ENCODE measurements around the gene MET. TPM values are rescaled to one million over a fixed set of nuclear protein-coding genes. Genes with fewer than 3 reads are reported as not detected.
"Not testable (repeated sequence)": the region's sequence is repeated elsewhere in the genome, so short reads cannot be mapped to it uniquely, and the experiment has no call there.

Gene MET
- total RNA-seq, 2 donors from 2014 or later = 41.2 TPM

DNA sequence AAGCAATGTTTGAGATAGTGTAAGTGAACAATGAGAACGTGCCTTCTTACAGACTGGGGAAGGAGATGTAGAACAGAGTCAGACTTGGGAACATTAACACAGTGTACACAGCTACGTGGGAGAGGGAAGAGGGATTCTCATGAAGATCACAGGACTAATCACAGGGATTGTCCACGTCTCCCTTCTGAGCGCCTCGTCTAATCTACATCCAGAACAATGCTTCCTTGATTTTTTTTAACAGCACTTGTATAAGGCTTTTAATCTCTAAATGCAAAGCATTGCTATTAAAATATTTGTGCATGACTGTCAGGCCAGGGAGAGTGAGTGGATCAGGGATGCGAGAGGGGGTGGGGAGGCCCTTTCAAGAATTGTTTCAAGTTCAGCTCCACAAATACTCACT, 62.7 kb downstream of the MET start:
- no peak for DNase-seq
- intact Hi-C loops (cut with DNase I, micrococcal nuclease) = no loop called here
- ATAC-seq = no peak

DNA sequence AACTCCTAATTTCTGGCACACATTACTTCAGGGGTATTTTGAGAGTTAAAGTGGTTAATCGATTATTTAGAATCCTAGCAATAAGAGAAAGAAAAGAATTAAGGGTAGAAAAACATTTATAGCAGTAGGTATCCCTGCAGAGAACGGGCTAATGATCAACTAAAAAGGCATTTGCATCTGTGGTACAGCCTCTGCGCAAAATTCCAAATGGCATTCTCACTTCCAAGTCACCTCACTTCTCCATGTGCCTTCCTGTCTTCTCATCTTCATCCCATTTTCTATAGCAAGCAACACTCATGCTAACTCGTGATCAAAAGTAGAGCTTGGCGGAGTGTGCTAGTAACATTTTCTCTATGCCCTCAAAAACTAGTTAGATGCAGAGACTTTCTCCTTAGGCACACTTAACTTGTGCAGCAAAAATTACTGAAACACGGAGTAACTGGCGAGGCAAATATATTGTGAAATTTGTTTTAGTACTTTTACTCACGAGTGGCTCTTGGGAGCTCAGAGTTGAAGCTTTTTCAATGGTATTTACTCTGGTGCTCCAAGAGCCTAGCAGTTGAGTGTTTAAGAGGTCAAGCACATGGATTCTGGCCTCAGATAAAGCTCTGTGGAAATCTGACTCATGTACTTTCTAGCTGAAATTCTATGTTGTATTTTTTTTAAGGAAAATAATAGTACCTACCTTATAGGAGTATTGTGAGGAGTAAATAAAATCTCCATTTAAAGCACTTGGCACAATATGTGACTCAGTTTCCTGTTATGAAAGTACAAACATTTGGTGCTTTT, 65.1 kb downstream of the MET start:
- DNase-seq = no peak
- ATAC-seq = no peak

DNA sequence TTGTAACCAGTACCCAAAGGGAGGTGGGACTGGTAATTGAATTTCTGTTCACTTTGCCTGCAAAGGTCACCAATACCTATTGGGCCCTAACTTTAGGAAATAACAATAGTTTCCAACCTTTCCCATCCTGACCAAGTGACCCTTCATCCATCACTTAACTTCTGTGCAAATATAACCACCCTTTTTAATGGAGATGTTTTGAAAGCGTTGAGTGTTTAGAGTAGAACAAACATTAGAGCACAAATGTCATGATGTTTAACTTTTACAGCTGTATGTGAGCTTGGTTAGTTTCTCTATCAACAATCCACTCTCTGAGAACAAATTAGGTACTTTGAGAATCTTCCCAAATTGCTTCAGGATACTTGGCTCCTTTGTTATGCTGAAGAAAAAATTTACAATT, 66.4 kb downstream of the MET start:
- intact Hi-C loops (cut with DNase I, micrococcal nuclease) = no loop called here
- DNase-seq (no peak), ATAC-seq (peak; percentile 63)

More for the DNA sequence above, 65.1 kb downstream of the MET start:
- intact Hi-C loops (cut with DNase I, micrococcal nuclease) = no loop called here

DNA sequence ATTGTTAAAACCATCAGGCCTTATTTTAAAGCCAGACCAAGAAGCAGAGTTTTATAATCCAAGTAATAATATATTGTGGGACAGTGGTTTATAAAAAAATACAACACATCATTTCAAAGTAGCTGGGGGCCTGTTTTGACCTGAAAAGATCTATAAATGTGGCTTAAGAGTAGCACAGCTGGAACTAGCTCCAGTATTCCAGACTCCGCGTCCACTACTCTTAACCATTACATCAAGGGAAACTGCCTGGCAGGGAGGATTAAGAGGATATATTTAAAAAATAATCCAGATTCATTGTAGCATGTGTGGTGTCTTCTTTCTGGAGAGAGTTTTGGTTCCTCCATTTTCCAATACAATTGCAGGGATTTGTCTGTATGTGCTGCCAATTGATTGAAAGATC, 67.3 kb downstream of the MET start:
- ATAC-seq (no peak), DNase-seq (no peak)
- intact Hi-C loops (cut with DNase I, micrococcal nuclease) = no loop called here

DNA sequence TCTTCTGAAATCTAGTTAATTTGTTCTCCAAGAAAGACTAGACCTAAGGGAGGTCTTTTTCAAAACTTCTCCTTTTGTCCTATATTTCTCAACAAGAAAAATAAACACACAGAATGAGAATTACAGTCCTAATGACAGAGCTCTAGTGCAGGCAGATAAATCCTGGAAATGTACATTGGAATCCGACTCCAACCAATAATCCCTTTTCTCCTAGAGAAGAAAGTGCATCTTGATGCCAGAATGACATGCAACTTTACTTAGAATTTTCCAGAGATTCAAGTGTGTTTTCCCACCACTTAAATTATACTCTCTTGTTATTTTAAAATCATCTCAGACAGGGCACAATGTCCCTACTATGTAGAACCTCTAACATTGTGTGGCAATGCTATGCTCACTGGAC, 68.2 kb downstream of the MET start:
- no peak for ATAC-seq
- no peak for DNase-seq
- intact Hi-C loops (cut with DNase I, micrococcal nuclease) = no loop called here

DNA sequence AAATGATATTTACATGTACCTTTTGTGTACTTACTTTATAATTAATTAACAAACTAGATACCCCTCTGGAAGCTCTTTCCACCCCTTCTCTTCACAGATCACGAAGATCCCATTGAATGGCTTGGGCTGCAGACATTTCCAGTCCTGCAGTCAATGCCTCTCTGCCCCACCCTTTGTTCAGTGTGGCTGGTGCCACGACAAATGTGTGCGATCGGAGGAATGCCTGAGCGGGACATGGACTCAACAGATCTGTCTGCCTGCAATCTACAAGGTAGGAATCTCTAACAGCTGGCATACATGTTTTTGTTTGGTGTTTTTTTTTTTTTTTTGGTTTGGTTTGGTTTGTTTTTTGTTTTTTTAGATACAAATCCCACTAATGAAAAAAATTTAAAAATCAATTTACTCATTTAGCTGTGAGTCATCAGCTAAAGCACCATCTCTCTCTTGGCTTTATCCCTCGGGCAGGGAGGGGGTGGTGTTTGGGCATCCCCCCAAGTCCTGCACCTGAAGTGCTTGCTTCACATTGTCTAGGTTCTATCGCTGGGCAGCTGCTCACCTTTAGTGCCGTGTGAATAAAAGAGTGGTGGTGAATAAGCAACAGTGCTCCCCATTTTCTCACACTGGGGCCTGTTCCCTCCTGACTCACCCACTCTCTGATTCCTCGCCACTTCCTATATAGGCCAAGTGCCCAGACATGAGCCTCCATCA, 68.9 kb downstream of the MET start:
- intact Hi-C loops (cut with DNase I, micrococcal nuclease) = no loop called here
- no peak for DNase-seq
- no peak for ATAC-seq

DNA sequence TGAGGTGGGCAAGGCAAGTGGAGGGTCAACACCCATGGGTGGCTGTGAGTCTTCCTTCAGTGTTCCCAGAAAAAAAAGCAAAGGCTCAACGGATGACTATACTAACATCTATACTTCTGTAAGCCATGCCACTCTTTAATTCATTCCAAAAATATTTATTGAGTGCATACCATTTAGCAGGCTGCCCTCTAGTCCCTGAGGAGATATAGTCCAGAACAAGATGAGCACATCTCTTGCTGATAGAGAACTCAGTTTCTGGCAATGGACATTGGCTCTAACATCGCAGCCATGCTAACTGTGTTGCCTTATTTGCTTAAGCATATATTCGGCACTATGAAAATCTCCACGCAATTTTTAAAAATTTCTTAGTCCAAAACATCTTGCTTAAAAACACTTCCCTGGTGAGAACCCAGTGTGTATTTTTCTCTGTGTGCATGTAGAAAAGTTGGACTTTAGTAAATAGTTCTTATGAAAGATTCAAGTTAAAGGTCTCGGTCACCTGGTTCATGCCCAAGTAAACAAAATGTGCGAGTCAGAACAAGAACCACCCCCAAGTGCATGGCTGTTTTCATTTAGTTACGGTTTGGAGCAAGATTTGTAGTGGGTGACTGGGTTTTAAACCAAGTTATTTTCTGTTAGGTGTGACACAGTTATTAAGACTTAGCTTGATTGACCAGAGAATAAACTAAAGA, 69.8 kb downstream of the MET start:
- intact Hi-C loops (cut with DNase I, micrococcal nuclease) = no loop called here
- ATAC-seq = no peak
- no peak for DNase-seq

DNA sequence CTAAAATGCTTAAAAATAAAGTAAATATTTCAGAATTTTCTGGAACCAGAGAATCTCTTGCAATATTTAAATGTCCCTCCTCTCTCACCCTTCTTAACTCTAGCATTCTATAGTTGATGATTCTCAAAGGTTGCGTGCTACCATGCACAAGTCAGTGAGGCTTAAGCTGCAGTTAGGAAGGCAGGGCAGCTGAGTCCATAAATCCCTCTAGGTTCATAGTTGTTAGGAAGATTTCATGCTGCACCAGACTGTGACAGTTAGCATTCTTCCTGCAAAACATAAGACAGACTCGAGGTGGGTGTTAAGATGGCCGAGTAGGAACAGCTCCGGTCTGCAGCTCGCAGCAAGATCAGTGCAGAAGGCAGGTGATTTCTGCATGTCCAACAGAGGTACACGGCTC, 70.6 kb downstream of the MET start:
- intact Hi-C loops (cut with DNase I, micrococcal nuclease) = no loop called here
- DNase-seq (no peak), ATAC-seq (no peak)

DNA sequence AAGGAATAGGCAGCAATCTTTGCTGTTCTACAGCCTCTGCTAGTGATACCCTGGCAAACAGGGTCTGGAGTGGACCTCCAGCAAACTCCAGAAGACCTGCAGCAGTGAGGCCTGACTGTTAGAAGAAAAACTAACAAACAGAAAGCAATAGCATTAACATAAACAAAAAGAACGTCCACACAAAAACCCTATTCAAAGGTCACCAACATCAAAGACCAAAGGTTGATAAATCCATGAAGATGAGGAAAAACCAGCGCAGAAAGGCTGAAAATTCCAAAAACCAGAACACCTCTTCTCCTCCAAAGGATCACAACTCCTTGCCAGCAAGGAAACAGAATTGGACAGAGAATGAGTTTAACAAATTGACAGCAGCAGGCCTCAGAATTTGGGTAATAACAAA, 71.8 kb downstream of the MET start:
- intact Hi-C loops (cut with DNase I, micrococcal nuclease); ATAC-seq; DNase-seq: not testable (repeated sequence)

DNA sequence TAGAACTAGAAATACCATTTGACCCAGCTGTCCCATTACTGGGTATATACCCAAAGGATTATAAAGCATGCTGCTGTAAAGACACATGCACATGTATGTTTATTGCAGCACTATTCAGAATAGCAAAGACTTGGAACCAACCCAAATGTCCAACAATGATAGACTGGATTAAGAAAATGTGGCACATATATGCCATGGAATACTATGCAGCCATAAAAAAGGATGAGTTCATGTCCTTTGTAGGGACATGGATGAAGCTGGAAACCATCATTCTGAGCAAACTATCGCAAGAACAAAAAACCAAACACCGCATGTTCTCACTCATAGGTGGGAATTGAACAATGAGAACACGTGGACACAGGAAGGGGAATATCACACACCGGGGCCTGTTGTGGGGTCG, 74.4 kb downstream of the MET start:
- ATAC-seq; DNase-seq; intact Hi-C loops (cut with DNase I, micrococcal nuclease): not testable (repeated sequence)

DNA sequence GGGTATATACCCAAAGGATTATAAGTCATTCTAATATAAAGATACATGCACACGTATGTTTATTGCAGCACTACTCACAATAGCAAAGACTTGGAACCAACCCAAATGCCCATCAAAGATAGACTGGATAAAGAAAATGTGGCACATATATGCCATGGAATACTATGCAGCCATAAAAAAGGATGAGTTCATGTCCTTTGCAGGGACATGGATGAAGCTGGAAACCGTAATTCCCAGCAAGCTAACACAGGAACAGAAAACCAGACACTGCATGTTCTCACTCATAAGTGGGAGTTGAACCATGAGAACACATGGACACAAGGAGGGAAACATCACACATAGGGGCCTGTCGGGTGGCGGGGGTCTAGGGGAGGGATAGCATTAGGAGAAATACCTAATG, 79.1 kb downstream of the MET start:
- intact Hi-C loops (cut with DNase I, micrococcal nuclease); ATAC-seq; DNase-seq: not testable (repeated sequence)

DNA sequence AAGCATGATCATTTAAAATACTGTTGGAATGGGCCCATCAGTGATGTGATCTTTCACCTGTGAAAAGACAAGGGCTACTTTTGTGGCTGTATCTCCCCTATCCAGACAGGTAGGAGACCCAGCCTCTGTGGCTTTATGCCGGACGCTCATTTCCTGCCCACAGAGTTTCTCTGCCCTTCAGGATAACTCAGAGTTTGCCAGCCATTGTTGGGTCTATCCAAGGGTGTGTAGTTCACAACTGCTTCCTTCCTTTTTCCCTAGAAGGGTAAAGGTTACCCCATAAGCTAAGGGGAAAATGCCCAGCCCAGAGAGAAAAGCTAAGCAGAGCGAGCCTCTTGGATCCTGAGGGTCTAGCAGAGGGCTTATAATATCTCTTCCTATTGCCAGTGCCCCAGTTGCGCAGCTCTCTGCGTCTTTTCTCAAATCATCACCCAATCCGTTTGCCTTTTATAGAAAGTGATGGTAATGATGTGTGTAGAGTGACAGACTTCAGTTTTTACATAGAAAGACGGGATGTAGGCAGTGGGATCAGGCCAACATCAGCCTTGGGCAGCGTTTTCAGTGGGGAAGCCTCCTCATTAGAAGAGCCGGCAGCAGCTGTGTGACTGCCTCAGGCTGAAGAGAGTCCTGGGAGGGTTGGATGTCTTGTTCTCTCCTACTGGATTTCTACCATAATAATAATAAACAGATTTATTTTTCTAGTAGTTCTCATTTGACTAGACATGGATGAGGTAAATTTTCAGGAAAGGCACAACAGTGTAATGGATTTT, 80.5 kb downstream of the MET start:
- intact Hi-C loops (cut with DNase I, micrococcal nuclease) = no loop called here
- ATAC-seq (no peak), DNase-seq (no peak)

DNA sequence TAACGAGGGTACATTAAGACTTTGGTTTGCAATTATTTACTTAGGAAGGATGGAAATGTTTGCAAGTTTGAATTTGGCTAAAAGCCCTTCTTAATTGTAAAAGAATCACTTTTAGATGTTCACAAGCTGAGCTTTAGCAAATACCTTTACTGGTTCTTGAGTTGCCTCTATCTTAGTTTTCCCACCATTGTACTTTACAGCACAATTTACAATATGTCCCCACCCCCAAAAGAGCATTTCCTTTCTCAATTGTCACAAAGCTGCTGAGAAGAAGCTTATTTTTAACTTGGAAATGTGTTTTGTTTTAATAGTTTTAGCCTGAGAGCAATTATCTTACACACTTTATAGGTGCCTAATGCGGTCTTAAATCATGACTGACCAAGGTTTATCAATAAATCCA, 81.1 kb downstream of the MET start:
- no peak for DNase-seq
- intact Hi-C loops (cut with DNase I, micrococcal nuclease) = no loop called here
- ATAC-seq = no peak

DNA sequence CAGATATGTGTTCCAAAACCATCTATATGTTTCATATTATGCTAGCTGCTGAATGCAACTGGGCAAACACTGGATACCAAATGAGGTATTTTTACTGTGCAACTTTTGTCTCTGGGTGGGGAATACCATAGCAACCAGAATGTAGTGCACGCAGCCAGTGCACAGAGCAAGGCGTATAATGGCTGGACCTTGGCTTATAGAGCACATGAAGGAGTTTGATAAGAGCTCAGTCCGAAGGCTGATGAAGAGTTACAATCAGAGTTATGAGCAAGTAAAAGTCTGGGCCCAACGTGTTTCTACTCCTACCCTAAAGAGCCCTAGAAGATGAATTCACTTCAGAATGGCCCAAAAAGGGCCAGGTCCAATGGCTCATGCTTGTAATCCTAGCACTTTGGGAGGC, 82.2 kb downstream of the MET start:
- intact Hi-C loops (cut with DNase I, micrococcal nuclease) = no loop called here
- no peak for ATAC-seq
- DNase-seq = no peak

DNA sequence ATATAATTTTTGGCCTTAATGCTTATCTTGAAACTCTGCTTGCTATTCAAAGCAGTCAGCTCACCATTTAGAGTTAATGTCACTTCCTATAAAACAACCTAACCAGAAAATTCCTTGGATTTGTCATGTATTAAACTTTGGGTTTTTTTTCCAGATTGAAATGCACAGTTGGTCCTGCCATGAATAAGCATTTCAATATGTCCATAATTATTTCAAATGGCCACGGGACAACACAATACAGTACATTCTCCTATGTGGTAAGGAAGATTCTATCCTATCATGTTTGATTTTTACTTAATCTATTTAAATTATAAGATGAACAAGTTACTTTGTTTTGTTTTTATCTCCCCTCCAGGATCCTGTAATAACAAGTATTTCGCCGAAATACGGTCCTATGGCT, 85.3 kb downstream of the MET start:
- DNase-seq (no peak), ATAC-seq (no peak)
- intact Hi-C loops (cut with DNase I, micrococcal nuclease) = no loop called here

DNA sequence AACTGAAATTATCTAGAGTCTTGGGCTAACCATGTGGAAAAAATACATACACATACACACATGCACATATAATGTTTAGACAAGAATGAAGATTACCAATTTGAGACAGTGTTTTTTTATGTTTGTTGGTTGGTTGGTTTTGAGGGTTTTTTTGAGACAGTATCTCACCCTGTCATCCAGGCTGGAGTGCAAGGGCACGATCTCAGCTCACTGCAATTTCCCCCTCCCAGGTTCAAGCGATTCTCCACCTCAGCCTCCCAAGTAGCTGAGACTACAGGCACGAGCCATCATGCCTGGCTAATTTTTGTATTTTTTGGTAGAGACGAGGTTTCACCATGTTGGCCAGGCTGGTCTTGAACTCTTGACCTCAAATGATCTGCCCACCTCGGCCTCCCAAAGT, 87.6 kb downstream of the MET start:
- ATAC-seq; intact Hi-C loops (cut with DNase I, micrococcal nuclease); DNase-seq: not testable (repeated sequence)

DNA sequence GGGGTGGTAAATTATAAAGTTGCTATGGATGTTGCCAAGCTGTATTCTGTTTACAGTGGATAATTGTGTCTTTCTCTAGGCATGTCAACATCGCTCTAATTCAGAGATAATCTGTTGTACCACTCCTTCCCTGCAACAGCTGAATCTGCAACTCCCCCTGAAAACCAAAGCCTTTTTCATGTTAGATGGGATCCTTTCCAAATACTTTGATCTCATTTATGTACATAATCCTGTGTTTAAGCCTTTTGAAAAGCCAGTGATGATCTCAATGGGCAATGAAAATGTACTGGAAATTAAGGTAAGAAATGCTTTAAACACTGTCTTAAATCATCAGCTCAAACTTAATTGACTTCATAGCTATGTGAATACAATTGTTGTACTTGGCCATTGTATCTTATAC, 91.0 kb downstream of the MET start:
- ATAC-seq (no peak), DNase-seq (no peak)
- intact Hi-C loops (cut with DNase I, micrococcal nuclease) = no loop called here

DNA sequence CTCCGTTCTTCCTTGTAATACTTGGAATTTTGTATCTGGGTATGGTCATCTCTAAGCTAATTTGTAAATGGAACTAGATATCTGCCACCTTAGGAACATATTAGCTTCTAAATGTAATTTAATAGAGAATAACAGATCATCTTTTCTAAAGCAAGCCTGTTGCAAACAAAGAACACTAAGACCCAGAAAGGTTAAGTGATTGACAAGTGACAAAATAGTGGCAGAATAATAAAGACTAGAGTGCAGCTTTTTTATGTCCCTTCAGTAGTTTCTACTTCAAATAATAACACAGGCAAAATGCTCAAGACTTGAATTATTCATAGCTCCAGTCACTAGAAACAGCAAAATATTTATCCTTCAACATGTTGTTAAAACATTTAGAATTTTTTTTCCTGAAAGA, 91.7 kb downstream of the MET start:
- DNase-seq (no peak), ATAC-seq (no peak)
- intact Hi-C loops (cut with DNase I, micrococcal nuclease) = no loop called here

DNA sequence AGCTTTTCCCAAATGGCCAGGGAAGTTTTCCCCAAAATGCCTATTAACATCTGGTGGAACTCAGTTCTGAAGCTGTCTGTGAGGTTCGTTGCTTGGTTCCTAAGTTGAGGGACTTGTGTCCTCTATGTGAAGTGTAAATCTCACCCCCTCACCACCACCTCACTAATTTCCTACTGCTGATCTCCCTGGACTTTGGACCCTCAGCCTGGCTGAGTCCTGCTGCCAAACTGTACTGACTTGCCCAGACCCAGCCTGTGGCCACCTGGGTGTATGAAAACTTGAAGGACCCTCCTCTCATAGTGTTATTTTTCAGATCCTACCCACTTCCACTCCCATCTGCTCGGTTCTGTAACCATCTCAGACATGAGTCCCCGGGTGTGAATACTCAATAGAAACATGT, 94.9 kb downstream of the MET start:
- DNase-seq (peak in 1 of 2 donors; percentile 17), ATAC-seq (peak; percentile 36)
- intact Hi-C loops (cut with DNase I, micrococcal nuclease) = no loop called here

Data from left colon (tissue), 2 donors.